HepG2 (cell line): Measurements from ENCODE around the gene TTC17. TPM values are rescaled to one million over a fixed set of nuclear protein-coding genes. Genes with fewer than 3 reads are reported as not detected.
A peak's percentile ranks its signal among the peaks of the same experiment; 100 is the strongest.

Experiments used
- ARID3A ChIP-seq: IDR thresholded peaks from 2 replicates; pipeline ENCODE4 v1.6.1; 2012; ENCODE audit warnings: low read depth, low read length, improper control_type of control experiment
- BORCS8-MEF2B ChIP-seq: sonication (generic); formaldehyde crosslinking; IDR thresholded peaks from 2 replicates; pipeline ENCODE4 v1.8.0; 2022; ENCODE audit warnings: mild to moderate bottlenecking, missing genetic modification reagents
- CSRNP1 ChIP-seq: sonication (generic); formaldehyde crosslinking; IDR thresholded peaks from 2 replicates; pipeline ENCODE4 v1.8.1; 2023; ENCODE audit warnings: mild to moderate bottlenecking, missing genetic modification reagents
- E2F5 ChIP-seq: sonication (generic); formaldehyde crosslinking; conservative IDR thresholded peaks from 2 replicates; pipeline ENCODE4 v1.4.0; 2020; ENCODE audit warnings: missing genetic modification reagents
- HOXA9 ChIP-seq: sonication (generic); formaldehyde crosslinking; IDR thresholded peaks from 2 replicates; pipeline ENCODE4 v1.8.1; 2022; ENCODE audit warnings: missing genetic modification reagents, mild to moderate bottlenecking, moderate library complexity, borderline replicate concordance
- KLF11 ChIP-seq: IDR thresholded peaks from 2 replicates; pipeline ENCODE4 v1.6.1; 2016; ENCODE audit warnings: missing compliant biosample characterization
- KLF12 ChIP-seq: sonication (generic); formaldehyde crosslinking; IDR thresholded peaks from 2 replicates; pipeline ENCODE4 v1.4.0; 2020; ENCODE audit warnings: missing genetic modification reagents, borderline replicate concordance
- MAF1 ChIP-seq: sonication (generic); formaldehyde crosslinking; IDR thresholded peaks from 2 replicates; pipeline ENCODE4 v1.5.0; 2020; ENCODE audit warnings: missing genetic modification reagents, borderline replicate concordance
- MAX ChIP-seq: IDR thresholded peaks from 2 replicates; pipeline ENCODE4 v1.6.1; 2012; ENCODE audit warnings: inconsistent platforms
- NCOA5 ChIP-seq: sonication (generic); formaldehyde crosslinking; IDR thresholded peaks from 2 replicates; pipeline ENCODE4 v1.4.0; 2020; ENCODE audit warnings: missing genetic modification reagents
- SCMH1 ChIP-seq: sonication (generic); formaldehyde crosslinking; IDR thresholded peaks from 2 replicates; pipeline ENCODE4 v1.9.0; 2021; ENCODE audit warnings: missing genetic modification reagents, mild to moderate bottlenecking, borderline replicate concordance
- TFDP2 ChIP-seq: sonication (generic); formaldehyde crosslinking; IDR thresholded peaks from 2 replicates; pipeline ENCODE4 v1.4.0; 2020; ENCODE audit warnings: missing genetic modification reagents
- TMF1 ChIP-seq: sonication (generic); formaldehyde crosslinking; IDR thresholded peaks from 2 replicates; pipeline ENCODE4 v1.8.1; 2022; ENCODE audit warnings: low read depth, missing genetic modification reagents
- ZNF160 ChIP-seq: sonication (generic); formaldehyde crosslinking; IDR thresholded peaks from 2 replicates; pipeline ENCODE4 v1.8.0; 2022; ENCODE audit warnings: mild to moderate bottlenecking, inconsistent platforms, missing genetic modification reagents
- ZNF280D ChIP-seq: sonication (generic); formaldehyde crosslinking; IDR thresholded peaks from 2 replicates; pipeline ENCODE4 v1.5.1; 2020; ENCODE audit warnings: mild to moderate bottlenecking, missing genetic modification reagents
- ZNF331 ChIP-seq: sonication (generic); formaldehyde crosslinking; IDR thresholded peaks from 2 replicates; pipeline ENCODE4 v1.4.0; 2020; ENCODE audit warnings: missing genetic modification reagents
- ZNF468 ChIP-seq: sonication (generic); formaldehyde crosslinking; IDR thresholded peaks from 2 replicates; pipeline ENCODE4 v1.8.0; 2022; ENCODE audit warnings: mild to moderate bottlenecking, moderate library complexity, missing genetic modification reagents
- ZNF496 ChIP-seq: sonication (generic); formaldehyde crosslinking; IDR thresholded peaks from 2 replicates; pipeline ENCODE4 v1.8.1; 2023; ENCODE audit warnings: mild to moderate bottlenecking, moderate library complexity, missing genetic modification reagents; ENCODE audit not compliant: insufficient replicate concordance
- ZNF569 ChIP-seq: sonication (generic); formaldehyde crosslinking; IDR thresholded peaks from 2 replicates; pipeline ENCODE4 v1.5.0; 2020; ENCODE audit warnings: mild to moderate bottlenecking, missing genetic modification reagents, moderate library complexity, borderline replicate concordance
- ZNF766 ChIP-seq: sonication (generic); formaldehyde crosslinking; IDR thresholded peaks from 2 replicates; pipeline ENCODE4 v1.5.0; 2020; ENCODE audit warnings: missing genetic modification reagents, borderline replicate concordance
- polyA plus RNA-seq, 8 experiments: library from polyadenylated mRNA; depleted of rRNA in 3 of 8; stranded (reverse) in 7 of 8; unstranded in 1 of 8; fragments of >200 nt; fragmentation: Illumina TruSeq in 4 of 8; extraction: Trizol in 4 of 8; gene quantifications; 2 replicates each; pipeline versions ENCODE4 v1.2.1 to v1.2.3, GENCODE V29; 2011 to 2016; ENCODE audit warnings: low read depth in 4 of 8, missing spikeins in 1 of 8, mixed read lengths in 1 of 8; ENCODE audit not compliant: insufficient read depth in 1 of 8
- total RNA-seq, 5 experiments: library from RNA; depleted of rRNA; stranded (reverse); fragments of >200 nt; fragmentation: Illumina TruSeq; extraction: Trizol; gene quantifications; 2 replicates each; pipeline ENCODE4 v1.2.3, GENCODE V29; 2016; ENCODE audit warnings: low read depth in 1 of 5

The TTC17 gene
- total and polyA plus RNA-seq, 2 of the 13 experiments (the other 11 are each of a cell fraction or from before 2014, with no cell fraction given), result 55.9 to 99.7 TPM

GRCh38 chr11:43358801-43359421 is at the start of gene TTC17 (continued):
- TF ChIP-seq E2F5 (CRISPR knock-in tag), result no peak
- TF ChIP-seq BORCS8-MEF2B (CRISPR knock-in tag), result no peak
- peak; percentile 86; the same call in 1 of the 2 replicates for TF ChIP-seq HOXA9 (CRISPR knock-in tag)
- TF ChIP-seq ZNF766 (CRISPR knock-in tag), result peak; percentile 87
- TF ChIP-seq MAF1 (CRISPR knock-in tag), result peak; percentile 79; the same call in 1 of the 2 replicates
- TF ChIP-seq MAX, result peak; percentile 39; the same call in 1 of the 2 replicates
- peak; percentile 76; the same call in 1 of the 2 replicates for TF ChIP-seq ZNF160 (CRISPR knock-in tag)
- TF ChIP-seq ARID3A, result no peak
- no peak for TF ChIP-seq KLF11 (CRISPR knock-in tag)
- 0 out of 2 replicates have a peak, but pooled peaks have one; percentile 29 for TF ChIP-seq ZNF331 (CRISPR knock-in tag)
- peak; percentile 37; the same call in 1 of the 2 replicates for TF ChIP-seq CSRNP1 (CRISPR knock-in tag)
- TF ChIP-seq NCOA5 (CRISPR knock-in tag), result no peak
- peak; percentile 60; the same call in 1 of the 2 replicates for TF ChIP-seq ZNF569 (CRISPR knock-in tag)
- no peak for TF ChIP-seq TMF1
- peak; percentile 76 for TF ChIP-seq ZNF280D
- peak; percentile 75; the same call in 1 of the 2 replicates for TF ChIP-seq ZNF468
- peak; percentile 65 for TF ChIP-seq TFDP2 (CRISPR knock-in tag)
- no peak for TF ChIP-seq SCMH1 (CRISPR knock-in tag)
- TF ChIP-seq KLF12 (CRISPR knock-in tag), result no peak
- TF ChIP-seq ZNF496, result no peak
